ENCODE measurements around the gene SDCCAG8.

GRCh38 chr1:243528459-243529121 lies 272.7 kb downstream of the SDCCAG8 start:
- no peak for TF ChIP-seq CTCF (IDR thresholded peaks at IDR 0.05; ENCODE audit: poor library complexity)
- TF ChIP-seq EZH2 (IDR thresholded peaks at IDR 0.05; ENCODE audit: borderline replicate concordance) = no peak
